RWPE2 (cell line): ENCODE measurements around the gene CERS2.

Source experiments
- ATAC-seq: fragments of 200-7000 bp; cut with Tn5 transposase; 3 replicates; pipeline ENCODE4 v1.9.1; 2021; ENCODE audit warnings: low read depth
- DNase-seq: peaks from one replicate; pipeline ENCODE4 v3.0.0-alpha.2; 2020; ENCODE audit warnings: low spot score
- H3K27ac ChIP-seq: fragments of 450-650 bp; 2 replicates; pipeline ENCODE4 v1.5.1; 2017; ENCODE audit warnings: mild to moderate bottlenecking; ENCODE audit not compliant: poor library complexity, severe bottlenecking
- H3K27me3 ChIP-seq: fragments of 250-450 bp; sonication (Bioruptor Pico); 2 replicates; pipeline ENCODE4 v1.5.1; 2021; ENCODE audit warnings: mild to moderate bottlenecking, moderate library complexity; ENCODE audit not compliant: insufficient read depth, poor library complexity, severe bottlenecking
- H3K36me3 ChIP-seq: fragments of 250-450 bp; sonication (Bioruptor Pico); 2 replicates; pipeline ENCODE4 v1.5.1; 2020; ENCODE audit warnings: low read depth, mild to moderate bottlenecking, moderate library complexity
- H3K4me1 ChIP-seq: fragments of 250-450 bp; sonication (Bioruptor Pico); 2 replicates; pipeline ENCODE4 v1.5.1; 2021; ENCODE audit warnings: mild to moderate bottlenecking, moderate library complexity; ENCODE audit not compliant: insufficient read depth, poor library complexity, severe bottlenecking
- H3K4me3 ChIP-seq: fragments of 250-450 bp; sonication (Bioruptor Pico); 2 replicates; pipeline ENCODE4 v1.5.1; 2021; ENCODE audit warnings: mild to moderate bottlenecking, moderate library complexity; ENCODE audit not compliant: severe bottlenecking
- H3K9me3 ChIP-seq: fragments of 250-450 bp; sonication (Bioruptor Pico); 2 replicates; pipeline ENCODE4 v1.5.1; 2021; ENCODE audit warnings: mild to moderate bottlenecking, moderate library complexity; ENCODE audit not compliant: severe bottlenecking
- TF ChIP-seq, protein P1 (sequence below): fragments of 450-650 bp; IDR thresholded peaks from one replicate; pipeline ENCODE4 v1.5.1; 2017; ENCODE audit warnings: mild to moderate bottlenecking, moderate library complexity; ENCODE audit not compliant: poor library complexity, severe bottlenecking

The CERS2 gene

DNA sequence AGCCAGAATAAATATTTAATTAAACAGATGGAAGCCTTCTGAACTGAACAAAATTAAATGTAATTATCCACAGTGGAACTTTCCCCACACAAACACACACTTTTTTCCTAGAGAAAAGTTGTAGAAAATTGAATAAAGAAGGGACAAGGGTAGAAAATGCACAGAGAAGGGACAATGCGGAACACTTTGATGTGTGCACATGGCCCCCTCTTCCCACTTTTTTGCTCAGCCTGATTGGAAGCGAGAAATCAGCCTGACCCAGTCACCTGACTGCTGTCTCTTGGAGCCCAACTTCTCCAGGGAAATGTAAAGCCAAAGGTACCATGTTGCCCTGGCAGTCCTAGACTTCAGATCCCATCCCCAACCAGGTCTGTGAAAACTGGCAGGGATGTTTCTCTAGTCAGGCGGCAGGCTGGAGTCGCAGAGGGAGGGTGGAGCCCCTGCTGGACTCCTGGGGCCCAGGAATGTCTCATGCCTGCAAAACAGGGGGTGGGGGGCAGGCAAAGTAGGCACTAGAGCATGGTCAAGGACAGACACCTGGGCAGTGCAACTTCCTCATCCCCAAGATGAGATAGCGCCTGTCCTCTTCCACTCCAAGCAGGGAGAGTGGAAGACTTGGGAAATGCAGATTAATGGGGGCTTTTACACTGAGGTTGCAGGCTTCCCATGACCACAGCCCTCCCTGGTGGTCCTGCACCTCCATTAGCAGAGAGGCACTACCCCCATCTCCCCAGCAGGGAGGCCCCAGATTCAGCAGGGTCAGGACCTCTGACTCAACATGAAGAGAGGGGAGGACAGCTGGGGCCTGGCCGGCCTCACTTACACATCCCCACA is 2.8 kb downstream of the CERS2 start:
- Histone ChIP-seq H3K4me1 (peaks cover 17% of the 10 kb centered on the region), H3K27ac (no peak overlapping the region), H3K36me3 (peaks cover 36% of the 10 kb centered on the region), H3K4me3 (no peak overlapping the region), H3K27me3 (no peaks in the 10 kb centered on the region), H3K9me3 (no peaks in the 10 kb centered on the region)
- TF ChIP-seq, protein P1, sequence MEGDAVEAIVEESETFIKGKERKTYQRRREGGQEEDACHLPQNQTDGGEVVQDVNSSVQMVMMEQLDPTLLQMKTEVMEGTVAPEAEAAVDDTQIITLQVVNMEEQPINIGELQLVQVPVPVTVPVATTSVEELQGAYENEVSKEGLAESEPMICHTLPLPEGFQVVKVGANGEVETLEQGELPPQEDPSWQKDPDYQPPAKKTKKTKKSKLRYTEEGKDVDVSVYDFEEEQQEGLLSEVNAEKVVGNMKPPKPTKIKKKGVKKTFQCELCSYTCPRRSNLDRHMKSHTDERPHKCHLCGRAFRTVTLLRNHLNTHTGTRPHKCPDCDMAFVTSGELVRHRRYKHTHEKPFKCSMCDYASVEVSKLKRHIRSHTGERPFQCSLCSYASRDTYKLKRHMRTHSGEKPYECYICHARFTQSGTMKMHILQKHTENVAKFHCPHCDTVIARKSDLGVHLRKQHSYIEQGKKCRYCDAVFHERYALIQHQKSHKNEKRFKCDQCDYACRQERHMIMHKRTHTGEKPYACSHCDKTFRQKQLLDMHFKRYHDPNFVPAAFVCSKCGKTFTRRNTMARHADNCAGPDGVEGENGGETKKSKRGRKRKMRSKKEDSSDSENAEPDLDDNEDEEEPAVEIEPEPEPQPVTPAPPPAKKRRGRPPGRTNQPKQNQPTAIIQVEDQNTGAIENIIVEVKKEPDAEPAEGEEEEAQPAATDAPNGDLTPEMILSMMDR: no peak
- ATAC-seq (no peak), DNase-seq (no peak)

DNA sequence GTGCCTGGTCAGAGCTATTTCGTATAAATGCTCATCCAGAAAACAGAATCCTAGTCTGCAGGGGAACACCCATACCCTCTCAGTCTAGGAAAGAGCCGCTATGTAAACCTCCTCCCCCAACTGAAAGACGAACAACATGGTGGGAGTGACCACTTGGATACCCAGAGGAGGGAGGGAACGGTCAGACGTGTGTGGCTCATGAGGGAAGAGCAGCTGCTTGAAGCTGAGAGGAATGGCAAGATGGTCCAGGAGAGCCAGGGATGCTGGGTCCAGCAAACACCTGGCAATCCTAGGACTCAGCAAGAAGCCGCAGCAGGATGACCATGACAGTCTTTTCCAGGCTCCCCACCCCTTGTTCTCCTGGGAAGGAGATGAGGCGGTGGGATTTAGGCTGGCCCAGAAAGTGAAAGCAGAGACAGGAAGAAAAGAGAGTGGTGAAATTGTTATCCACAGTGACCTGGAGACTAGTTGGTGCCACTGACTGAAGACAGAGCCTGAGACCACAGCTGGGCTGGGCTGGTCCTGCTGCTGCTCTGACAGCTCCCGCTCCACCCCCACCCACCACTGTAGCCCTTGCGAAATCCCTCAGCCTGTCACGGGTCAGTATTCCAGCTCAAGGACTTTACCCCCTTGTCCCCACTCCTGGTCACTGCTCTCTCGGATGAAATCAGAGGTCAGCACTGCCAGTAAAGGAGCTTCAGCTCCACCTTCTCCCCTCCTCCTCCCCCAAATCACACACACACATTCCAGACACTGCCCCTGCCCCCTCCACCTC is 3.6 kb downstream of the CERS2 start:
- H3K27ac ChIP-seq: no peak overlapping the region
- DNase-seq (no peak), ATAC-seq (no peak)
- H3K36me3 ChIP-seq: peaks cover 44% of the 10 kb centered on the region
- TF ChIP-seq, protein P1: no peak
- H3K4me3 ChIP-seq: no peak overlapping the region
- peaks cover 15% of the 10 kb centered on the region for H3K4me1 ChIP-seq
- H3K9me3 ChIP-seq: no peaks in the 10 kb centered on the region
- no peaks in the 10 kb centered on the region for H3K27me3 ChIP-seq

DNA sequence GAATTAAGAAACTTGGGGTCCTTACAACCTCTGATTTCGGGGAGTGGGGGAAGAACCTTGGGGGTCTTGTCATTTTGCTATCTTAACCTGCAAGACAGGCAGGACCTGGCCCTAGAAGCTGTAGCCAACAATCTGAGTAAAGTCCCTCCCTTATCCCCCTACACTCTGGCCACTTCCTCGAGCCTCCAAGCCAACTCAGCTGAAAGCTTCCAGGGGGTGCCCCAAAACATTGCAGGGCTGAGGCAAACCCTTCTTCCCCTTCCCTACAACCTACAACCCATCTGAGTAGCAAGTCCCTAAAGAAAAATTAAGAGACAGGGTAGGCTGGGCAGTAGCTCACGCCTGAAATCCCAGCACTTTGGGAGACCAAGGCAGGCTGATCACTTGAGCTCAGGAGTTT is 5.0 kb downstream of the CERS2 start:
- H3K4me3 ChIP-seq: no peak overlapping the region
- H3K4me1 ChIP-seq: peaks cover 15% of the 10 kb centered on the region
- TF ChIP-seq, protein P1: no peak
- no peak for ATAC-seq
- DNase-seq: no peak
- H3K36me3 ChIP-seq: peaks cover 56% of the 10 kb centered on the region
- no peaks in the 10 kb centered on the region for H3K27me3 ChIP-seq
- H3K9me3 ChIP-seq: no peaks in the 10 kb centered on the region
- H3K27ac ChIP-seq: no peak overlapping the region

DNA sequence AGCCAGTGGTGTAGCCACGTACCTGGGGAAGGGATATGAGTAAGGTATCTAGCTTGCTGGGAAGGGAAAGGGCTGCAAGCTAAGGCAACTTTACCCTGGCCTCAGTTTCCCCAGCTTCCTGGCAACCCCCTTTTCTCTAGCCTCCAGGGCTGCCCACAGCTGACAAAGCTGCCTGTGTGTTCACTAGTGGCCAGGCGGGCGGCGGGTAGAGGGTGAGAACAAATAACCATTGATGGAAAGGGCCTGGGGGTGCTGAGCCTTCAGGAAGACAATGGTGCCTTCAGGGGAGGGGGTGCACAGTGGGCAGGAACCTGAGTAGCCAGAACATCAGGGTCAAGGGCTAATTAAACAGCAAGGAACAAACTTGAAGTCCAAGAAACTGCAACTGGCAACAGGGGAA is 6.1 kb downstream of the CERS2 start:
- Histone ChIP-seq H3K9me3 (no peaks in the 10 kb centered on the region), H3K4me1 (peaks cover 15% of the 10 kb centered on the region), H3K36me3 (peaks cover 67% of the 10 kb centered on the region), H3K4me3 (no peak overlapping the region), H3K27ac (no peak overlapping the region), H3K27me3 (no peaks in the 10 kb centered on the region)
- DNase-seq: no peak
- ATAC-seq: no peak
- TF ChIP-seq, protein P1: no peak
